HG03432 (cell line): ENCODE data around the gene NUDT7.

Source experiments
- ATAC-seq: cut with Tn5 transposase; IDR thresholded peaks from one replicate; pipeline ENCODE4 v1.9.1; 2021; ENCODE audit warnings: mild to moderate bottlenecking, moderate library complexity; ENCODE audit not compliant: unreplicated experiment

The NUDT7 gene

GRCh38 chr16:77723108-77723514, 797 bp downstream of the NUDT7 start:
- ATAC-seq: peak; percentile 17

- no peak for ATAC-seq
Observed at GRCh38 chr16:77724174-77724573, 1.9 kb downstream of the NUDT7 start.

GRCh38 chr16:77729951-77730350, 7.6 kb downstream of the NUDT7 start:
- ATAC-seq: no peak

- ATAC-seq: no peak
Observed at GRCh38 chr16:77732241-77732946, 10.1 kb downstream of the NUDT7 start.

GRCh38 chr16:77736879-77737278, 14.6 kb downstream of the NUDT7 start:
- peak; percentile 68 for ATAC-seq

GRCh38 chr16:77738706-77739558, 16.6 kb downstream of the NUDT7 start:
- ATAC-seq: no peak

GRCh38 chr16:77739559-77739892, 17.2 kb downstream of the NUDT7 start:
- ATAC-seq: no peak

GRCh38 chr16:77744141-77744540, 21.8 kb downstream of the NUDT7 start:
- ATAC-seq: no peak

GRCh38 chr16:77745972-77746371, 23.7 kb downstream of the NUDT7 start:
- no peak for ATAC-seq

- no peak for ATAC-seq
Observed at GRCh38 chr16:77748421-77749005, 26.2 kb downstream of the NUDT7 start.

GRCh38 chr16:77749415-77749814, 27.1 kb downstream of the NUDT7 start:
- no peak for ATAC-seq

- no peak for ATAC-seq
Observed at GRCh38 chr16:77758046-77758445, 35.7 kb downstream of the NUDT7 start.

- no peak for ATAC-seq
Observed at GRCh38 chr16:77758508-77758907, 36.2 kb downstream of the NUDT7 start.

- ATAC-seq: no peak
Observed at GRCh38 chr16:77759201-77759600, 36.9 kb downstream of the NUDT7 start.

- no peak for ATAC-seq
Observed at GRCh38 chr16:77759821-77760220, 37.5 kb downstream of the NUDT7 start.

- no peak for ATAC-seq
Observed at GRCh38 chr16:77760800-77761199, 38.5 kb downstream of the NUDT7 start.

- ATAC-seq: no peak
Observed at GRCh38 chr16:77761204-77761603, 38.9 kb downstream of the NUDT7 start.

- no peak for ATAC-seq
Observed at GRCh38 chr16:77762262-77762661, 39.9 kb downstream of the NUDT7 start.

GRCh38 chr16:77763994-77764393, 41.7 kb downstream of the NUDT7 start:
- no peak for ATAC-seq

- ATAC-seq: no peak
Observed at GRCh38 chr16:77767211-77767610, 44.9 kb downstream of the NUDT7 start.

GRCh38 chr16:77767826-77768225, 45.5 kb downstream of the NUDT7 start:
- no peak for ATAC-seq
